ENCODE results near the gene THSD4.
A peak's percentile ranks its signal among the peaks of the same experiment; 100 is the strongest.

Gene THSD4

DNA sequence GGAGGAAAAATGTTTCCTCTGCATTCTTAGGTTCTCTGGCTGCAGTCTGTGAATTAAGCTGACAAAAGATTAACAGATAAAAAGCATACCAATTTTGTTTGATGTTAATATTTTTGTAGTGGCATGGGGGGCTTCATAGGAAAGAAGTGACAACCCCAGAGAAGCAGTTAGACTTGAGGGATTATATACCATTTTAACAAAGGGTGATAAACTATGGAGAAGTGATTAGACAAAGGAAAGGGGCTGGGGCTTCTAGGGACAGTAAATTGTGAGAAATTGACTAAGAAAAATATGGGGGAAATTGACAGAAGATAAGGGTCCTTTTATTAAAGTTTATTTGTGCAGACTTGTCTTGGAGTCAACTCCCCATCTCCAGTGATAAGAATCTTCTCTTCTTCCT lies 639.4 kb downstream of the THSD4 start:
- no peak for ATAC-seq
- DNase-seq = no peak

DNA sequence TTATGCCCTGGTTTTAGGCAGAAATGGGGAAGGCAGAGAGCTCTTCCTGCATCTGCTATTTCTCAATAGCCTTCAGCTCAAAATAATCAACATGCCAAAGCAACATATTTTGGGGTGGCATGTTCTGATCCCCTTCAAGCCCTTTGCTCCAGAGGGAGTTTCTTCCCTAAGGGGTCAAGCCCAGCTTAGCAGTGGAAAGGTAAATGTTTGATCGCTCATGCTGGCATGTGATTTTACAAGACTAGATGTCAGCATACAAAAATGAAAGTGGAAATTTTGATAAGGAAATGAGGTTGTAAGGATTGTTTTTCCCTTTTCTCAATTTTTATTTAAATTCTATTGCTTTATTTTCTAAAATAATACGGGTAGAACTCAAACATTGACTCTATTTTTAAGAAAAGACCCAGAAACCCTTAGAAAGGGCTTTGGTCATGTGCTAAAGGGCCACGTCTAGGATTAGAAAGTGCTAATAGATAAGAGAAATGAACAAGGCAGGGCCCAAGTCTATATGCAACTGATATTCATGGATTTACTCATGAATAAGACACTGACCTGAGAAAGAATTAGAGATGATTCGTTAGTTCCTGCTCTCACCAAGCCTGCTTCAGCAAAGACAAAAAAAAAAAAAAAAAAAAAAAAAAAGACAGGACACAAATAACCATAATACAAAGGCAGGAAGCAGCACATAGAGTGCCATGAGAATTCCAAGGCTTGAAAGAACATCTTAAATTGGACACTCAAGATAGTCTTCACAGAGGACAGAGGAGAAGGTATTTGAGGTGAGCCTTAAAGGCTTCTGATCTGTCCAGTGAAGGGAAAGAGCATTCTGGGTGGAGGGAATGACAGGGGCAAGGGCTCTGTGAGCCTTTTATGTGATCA lies 640.1 kb downstream of the THSD4 start:
- ATAC-seq (no peak), DNase-seq (no peak)

DNA sequence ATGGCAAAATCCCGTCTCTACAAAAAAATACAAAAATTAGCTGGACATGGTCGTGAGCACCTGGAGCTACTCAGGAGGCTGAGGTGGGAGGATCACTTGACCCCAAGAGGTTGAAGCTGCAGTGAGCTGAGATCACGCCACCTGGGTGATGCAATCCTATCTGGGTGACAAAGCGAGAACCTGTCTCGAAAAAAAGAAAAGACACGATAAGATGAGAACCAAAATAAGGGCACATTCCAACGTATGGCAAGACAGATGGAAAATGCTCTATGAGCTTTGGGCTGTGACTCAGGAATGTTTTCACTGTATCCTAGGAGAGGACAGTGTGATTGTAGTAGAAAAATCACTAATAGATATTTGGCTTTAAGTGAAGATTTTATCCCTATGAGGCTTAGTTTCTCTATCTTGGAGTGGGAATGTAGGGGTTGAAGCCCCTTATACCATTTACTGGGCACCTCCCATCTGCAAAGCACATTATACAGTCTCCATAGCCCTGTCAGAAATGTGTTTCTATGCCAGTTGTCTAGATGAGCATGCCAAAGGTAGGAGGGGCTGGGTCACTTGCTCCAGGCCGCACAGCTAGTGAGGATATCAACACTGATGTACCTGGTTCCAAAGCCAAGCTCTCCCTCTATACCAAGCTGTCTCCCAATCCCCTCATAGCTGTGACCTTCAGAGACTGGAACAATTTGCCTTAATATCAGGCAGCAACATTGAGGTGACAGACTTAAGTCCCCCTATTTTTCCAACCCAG lies 641.5 kb downstream of the THSD4 start:
- no peak for ATAC-seq

DNA sequence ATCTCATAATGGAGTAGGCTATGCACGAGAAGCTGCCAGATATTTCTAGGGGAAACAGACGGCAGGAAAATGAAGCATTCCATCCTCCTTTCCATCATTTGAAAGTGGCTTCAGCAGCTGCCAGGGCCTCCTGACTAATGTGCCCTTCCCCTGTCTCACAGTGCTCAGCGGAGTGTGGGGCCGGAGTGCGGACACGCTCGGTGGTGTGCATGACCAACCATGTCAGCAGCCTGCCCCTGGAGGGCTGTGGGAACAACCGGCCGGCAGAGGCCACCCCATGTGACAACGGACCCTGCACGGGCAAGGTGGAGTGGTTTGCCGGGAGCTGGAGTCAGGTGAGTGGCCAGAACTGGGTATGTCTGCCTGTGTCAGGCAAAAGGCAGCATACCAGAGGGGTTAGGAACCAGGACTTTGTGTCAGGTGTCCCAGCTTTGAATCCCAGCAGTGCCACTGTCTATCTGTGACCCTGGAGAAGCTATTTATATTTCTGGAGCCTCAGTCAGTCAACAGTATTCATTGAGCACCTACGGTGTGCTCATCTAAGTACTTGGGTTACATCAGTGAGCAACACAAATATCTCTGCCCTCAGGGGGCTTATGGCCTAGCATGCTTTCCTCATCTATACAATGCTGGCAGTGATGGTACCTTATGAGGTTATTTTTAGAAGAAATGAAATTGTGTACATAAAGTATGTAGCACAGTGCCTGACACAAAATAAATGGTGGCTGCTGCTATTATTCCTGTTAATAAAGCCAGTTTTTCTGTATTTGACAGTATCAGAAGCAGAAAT lies 642.7 kb downstream of the THSD4 start:
- ATAC-seq (no peak), DNase-seq (no peak)

More for the DNA sequence above, 641.5 kb downstream of the THSD4 start:
- DNase-seq = no peak

DNA sequence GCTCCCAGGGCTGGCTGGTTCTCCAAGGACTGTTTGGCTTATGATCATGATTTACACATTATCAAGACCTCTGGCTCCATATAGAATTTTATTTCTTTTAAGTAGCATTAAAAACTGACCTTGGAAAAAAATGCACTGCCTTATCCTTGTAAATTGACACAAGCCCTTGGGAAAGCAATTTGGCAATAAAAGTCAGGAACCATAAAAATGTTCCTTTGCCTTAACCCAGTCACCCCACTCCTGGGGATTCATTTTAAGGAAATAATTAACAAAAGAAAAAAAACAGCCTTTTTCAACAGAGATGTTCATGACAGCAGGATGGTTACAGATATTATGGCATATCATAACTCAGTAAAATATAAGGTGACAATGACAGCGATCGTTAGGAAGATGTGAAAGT lies 643.4 kb downstream of the THSD4 start:
- ATAC-seq = no peak
- no peak for DNase-seq

DNA sequence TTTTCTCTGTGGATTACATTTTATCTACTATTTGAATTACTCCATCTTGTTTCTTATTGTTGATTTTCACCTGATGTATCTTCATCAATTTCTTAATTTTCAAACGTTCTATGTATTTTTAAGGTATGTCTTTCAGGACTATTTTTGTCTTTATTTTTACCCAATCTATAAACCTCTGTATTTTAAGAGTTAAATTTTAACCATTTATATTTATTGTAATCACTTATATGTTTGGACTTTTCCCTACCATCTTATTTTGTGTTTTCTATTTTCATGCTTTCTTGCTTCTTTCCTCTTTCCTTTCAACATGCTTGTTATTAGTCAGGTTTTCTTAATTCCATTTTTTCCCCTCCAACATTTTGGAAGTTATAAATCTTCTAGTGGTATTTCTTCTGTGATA lies 645.6 kb downstream of the THSD4 start:
- no peak for ATAC-seq
- no peak for DNase-seq

DNA sequence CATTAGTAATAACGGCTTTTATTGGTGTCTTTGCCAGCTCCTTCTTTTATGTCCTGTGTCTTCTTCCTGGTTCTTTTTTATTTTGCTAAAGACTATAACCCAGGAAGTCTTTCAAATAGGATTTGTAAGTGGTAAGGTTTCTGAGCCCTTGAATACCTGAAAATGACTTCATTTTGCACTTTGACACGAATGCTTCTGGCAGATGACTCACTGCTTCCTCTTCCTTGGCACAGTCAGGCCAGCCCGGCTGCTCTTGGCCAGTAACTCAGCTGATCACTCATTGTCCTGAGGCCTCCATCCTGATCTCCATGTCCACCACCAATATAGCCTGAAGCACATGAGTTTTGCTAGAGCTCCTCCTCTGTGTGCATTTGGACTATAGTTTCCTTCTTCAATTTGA lies 646.4 kb downstream of the THSD4 start:
- no peak for ATAC-seq
- DNase-seq = no peak

DNA sequence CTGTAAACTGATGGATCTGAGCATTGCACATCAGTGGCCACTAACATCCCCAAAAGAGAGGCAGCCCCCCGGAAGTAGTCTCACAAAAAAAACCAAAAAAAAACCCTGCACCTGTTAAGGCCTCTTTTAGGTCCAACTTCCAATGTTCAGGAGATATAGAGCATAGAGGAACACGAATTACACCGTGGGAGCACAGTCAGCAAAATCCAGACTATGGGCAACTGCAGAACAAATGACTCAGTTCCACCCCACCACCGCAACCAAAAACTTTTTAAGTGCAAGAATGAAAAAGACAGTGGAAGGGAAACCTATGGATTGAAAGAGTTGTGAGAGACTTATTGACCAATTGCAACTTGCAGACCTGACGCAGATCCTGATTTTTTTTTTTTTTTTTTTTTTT lies 652.9 kb downstream of the THSD4 start:
- DNase-seq = no peak
- no peak for ATAC-seq

DNA sequence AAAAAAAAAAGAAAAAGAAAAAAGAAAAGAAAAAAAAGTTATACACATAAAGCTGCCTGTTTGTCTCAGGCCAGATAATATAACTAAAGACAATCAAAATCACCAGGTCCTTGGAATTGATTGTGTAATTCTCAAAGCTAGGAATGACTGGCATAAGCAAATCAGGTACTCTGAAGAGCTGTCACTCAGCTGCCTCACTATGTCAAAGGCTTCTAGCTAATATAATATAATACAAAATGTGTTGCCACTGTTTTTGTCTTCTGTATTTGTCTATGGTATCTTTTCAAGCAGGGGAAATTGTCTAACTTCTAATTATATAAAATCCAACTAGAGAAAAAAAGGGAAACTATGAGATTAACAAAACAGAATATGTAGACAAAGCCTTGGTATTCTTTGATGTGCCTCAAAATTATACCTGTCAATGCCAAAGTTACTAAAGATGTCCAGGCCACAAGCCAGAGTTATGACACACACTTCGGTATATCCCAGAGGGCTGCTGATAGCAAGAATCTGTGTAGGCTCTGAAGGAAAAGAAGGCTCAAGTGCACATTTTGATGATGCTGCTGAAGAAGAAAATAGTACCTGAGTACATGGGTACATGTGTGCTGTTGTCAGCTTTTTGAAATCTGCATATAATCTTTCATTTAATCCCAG lies 658.1 kb downstream of the THSD4 start:
- DNase-seq = no peak
- no peak for ATAC-seq

DNA sequence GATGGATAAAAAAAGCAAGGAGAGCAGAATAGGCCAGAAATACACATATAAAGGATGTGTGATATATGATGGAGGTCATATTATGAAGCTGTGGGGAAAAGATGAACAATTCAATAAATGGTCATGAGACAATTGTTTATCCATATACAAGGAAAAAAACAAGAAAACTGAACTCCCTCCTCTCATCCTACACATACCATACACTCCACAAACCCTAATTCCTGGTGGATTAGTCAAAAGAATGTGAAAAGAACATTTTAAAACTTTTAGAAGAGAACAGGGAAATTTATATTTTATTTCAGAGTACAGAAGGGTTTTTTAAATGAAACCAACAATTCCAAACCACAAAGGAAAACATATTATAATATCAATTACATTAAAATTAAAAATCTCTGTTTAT lies 660.6 kb downstream of the THSD4 start:
- DNase-seq (no peak), ATAC-seq (no peak)

DNA sequence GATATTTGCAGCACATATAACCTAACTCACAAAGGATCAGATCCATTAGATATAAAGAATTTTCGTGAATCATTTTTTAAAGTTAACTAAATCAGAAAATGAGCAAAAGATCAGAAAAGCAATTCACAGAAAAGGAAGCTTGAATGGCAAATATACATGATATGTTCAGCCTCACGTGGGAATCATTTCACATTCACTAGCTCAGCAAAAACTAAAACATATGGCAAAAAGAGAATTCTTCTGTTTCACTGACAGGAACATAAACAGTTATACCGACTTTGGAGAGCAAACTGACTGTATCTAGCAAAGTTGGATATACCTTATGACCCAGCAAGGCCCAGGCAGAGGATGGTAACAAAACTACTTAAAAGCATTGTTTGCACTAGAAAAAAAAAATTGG lies 661.0 kb downstream of the THSD4 start:
- DNase-seq = no peak

DNA sequence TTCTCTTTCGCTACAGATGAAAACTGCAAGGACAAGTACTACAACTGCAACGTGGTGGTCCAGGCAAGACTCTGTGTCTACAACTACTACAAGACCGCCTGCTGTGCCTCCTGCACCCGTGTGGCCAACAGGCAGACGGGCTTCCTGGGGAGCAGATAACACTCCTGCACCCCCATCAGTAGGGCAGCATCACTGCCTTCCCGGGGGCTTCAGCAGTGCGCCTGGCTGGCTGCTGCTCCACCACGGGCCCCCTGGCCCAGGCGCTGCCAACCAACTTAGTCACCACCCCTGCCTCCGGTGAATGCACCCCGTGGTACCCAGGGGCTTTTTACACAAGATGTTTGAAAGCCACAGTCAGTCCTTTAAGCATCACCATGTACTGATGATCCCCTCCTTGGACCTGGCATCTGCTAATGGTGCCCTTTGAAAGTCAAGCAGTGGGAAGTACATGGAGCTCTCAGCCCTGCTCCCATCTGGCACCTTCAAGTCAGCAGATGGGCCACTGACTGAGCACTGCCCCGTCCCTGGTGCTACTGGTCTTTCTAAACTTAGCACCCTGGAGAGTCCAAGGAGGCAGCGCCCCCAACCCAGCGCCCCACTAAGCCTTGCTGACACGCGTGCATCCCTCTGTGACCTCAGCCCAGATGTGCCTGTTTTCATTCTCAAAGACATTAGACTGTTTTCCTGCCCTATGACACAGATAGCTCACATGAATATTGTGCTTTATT lies 662.1 kb downstream of the THSD4 start:
- ATAC-seq = no peak

More for the DNA sequence above, 661.0 kb downstream of the THSD4 start:
- ATAC-seq = no peak

DNA sequence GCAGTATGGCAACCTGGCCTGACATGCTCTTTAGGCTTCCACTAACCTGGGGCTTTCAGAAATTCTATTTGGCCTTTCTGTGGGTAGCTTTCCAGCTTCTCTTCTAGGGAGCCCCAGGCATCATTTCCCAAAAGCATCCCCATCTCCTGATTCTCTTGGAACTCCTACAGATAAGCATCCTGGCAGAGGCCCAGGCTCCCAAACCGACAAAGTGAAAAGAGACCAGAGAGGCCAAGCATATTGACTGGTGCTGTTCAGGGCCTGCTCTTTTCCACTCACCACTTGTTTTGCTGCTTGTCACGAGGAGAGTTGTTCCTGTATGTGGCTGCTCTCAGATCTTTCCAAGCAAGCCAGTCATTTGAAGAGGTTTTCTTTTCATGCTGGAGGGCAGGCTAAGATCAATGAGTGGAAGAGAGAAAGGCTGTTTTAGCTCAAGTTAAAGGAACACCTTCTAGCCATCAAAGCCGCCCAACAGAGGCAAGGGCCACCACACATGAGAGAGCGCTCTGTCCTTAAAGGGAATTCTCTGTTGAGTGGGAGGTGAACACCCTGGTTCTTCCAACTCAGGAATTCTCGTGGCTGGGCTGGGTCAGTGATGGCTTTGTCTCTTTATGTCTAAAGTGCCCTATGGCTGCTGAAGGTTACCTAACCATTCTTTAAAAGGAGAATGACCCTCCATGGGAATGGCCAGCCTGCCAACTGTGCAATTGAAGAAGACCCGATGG lies 664.0 kb downstream of the THSD4 start:
- DNase-seq (no peak), ATAC-seq (no peak)

More for the DNA sequence above, 662.1 kb downstream of the THSD4 start:
- DNase-seq = no peak

DNA sequence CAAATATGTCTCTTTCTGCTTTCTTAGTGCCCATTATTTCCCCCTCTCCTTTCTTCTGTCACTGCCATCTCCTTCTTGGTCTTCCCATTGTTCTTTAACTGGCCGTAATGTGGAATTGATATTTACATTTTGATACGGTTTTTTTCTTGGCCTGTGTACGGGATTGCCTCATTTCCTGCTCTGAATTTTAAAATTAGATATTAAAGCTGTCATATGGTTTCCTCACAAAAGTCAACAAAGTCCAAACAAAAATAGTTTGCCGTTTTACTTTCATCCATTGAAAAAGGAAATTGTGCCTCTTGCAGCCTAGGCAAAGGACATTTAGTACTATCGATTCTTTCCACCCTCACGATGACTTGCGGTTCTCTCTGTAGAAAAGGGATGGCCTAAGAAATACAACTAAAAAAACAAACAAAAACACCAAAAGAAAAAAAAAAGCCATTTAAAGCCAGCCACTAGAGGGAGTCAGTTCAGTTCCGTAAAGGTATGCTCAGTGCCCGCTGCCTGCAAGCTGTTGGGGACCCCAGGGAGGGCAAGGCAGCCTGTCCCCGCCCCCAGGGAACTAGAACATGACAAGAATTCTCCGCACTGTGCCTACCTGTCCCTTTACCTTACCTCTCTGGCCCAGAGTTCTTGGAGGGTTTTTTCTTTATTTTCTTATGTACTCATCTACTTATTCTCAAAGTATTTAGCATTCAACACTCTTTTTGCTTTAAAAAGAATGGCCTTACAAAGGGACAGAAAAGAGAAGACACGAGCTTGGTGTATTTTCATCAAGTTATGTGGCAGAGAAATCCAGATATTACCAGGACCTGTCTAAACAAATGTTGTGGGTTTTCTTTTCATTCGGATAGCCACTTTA lies 665.1 kb downstream of the THSD4 start:
- DNase-seq = peak; percentile 28
- ATAC-seq = peak; percentile 53

DNA sequence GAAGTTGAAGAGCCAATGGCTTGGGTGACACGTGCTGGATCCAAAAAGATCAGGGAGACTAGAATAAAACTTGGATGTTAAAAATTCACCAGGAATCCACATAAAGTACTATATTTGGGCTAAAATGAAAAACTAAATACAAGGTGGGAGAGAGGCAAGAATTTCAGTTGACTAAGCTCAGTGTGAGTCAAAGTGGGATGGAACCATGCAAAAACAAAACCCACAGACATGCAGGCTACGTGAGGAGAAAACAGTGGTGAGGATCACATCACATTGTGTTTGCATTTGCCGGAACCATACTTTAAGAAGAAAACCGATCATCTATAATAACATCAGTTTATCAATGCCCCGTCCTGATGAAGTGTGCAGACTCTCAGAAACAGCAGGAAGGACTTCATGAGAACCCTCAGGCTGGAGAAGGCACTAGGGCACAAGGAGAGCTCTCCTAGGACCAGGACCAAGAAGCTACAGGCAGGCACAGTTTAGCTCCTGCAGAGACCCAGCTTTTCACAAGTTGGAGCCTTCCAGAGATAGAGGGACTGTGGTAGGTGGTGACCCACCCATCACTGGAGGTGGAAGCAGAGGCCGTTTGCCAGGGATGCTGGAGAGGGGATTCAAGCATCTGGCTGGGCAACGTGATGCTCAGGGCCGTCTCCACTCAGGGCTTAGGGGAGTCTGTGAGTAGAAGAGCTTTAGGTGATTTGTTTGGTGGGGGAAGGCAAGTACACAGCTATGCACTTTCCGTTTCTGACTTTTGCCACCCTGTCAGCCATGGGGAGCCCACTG lies 666.1 kb downstream of the THSD4 start:
- no peak for DNase-seq
- no peak for ATAC-seq

DNA sequence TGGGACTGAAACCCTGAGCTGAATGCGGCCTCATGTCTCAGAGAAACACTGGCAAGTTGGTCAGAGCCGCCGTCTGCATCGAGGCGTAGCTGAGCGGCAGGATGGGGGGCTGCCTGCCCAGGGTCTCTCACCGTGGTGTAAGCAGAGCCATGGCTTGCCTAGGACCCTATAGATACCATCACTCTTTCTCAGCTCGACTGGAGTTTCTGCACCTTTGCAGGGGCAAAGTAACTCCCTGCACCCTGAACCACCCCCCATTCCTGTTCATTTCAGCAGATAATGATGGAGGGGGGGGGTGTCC lies 666.6 kb downstream of the THSD4 start:
- no peak for ATAC-seq
- DNase-seq = no peak

DNA sequence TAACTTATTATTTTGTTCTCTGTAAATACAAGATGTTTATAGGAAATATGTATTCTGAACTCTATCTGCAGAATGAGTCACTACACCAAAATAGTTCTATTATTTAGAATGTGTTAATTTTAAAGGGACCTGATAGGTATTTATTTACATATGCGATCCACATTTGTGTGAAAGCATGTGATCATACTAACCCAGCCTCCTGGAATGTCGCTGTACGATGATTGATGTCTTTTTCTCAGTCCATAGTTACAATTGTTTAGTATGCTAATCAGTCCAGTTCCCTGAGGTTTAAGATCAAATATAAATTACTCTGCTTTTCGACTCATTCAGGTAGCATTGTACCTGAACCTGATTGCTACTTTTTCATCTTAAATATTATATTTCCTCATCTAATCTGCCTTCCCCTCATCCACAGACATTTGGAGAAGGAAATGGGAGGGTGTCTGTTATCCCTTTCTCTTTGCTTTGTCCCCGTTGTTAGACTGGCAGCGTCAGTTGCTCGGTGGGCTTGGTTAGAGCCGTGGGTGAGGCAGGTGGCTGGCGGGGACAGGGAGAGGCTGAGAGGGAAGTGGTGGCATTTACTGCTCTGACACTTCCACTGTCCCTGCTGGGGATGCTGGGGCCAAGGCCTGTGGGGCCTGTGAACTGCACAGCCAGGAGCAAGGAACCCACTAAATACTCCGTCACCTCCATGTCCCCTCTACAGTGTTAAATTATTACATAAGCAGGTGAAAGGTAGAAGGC lies 667.3 kb downstream of the THSD4 start:
- DNase-seq (no peak), ATAC-seq (no peak)

DNA sequence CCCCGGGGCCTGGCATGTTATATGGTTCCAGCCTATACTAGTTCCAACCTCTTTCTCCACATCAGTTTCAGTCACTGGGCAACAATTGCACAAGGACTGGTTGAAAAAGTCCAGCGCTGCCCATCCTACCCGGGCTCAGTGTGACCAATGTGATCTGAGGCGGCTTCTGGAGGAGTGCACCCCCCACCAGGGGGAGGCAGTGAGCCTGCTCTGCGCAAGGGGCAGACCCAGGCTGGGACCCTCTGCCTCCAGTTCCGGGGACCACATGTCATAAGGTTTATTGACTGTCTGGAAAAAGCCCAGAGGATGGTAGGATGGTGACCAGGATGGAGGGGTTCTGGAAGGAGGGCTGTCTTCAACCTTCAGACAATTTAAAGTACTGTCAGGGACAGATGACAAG lies 669.4 kb downstream of the THSD4 start:
- peak; percentile 41 for DNase-seq
- no peak for ATAC-seq
